Endothelial cell of umbilical vein (primary cell): ENCODE data around the gene PPP2R3B.

Experiments used
- POLR2AphosphoS5 ChIP-seq: IDR thresholded peaks from 2 replicates; pipeline ENCODE4 v1.6.1; 2012; ENCODE audit warnings: low read depth, mild to moderate bottlenecking, control low read depth, low read length, moderate library complexity; ENCODE audit not compliant: insufficient read depth
- TF ChIP-seq, protein P1 (sequence below), 2 donors: IDR thresholded peaks; 1 replicate in 1 of 2; 2 replicates in 1 of 2; pipeline ENCODE4 v1.5.1; 2011; ENCODE audit warnings: low read length in 2 of 2, mild to moderate bottlenecking in 2 of 2, moderate library complexity in 2 of 2, control low read depth in 1 of 2, inconsistent platforms in 1 of 2, low read depth in 1 of 2; ENCODE audit not compliant: insufficient read depth in 1 of 2; ENCODE audit errors: extremely low read depth in 1 of 2

GRCh38 chrX:349196-349595 is 37.5 kb downstream of the PPP2R3B start:
- TF ChIP-seq, protein P1, sequence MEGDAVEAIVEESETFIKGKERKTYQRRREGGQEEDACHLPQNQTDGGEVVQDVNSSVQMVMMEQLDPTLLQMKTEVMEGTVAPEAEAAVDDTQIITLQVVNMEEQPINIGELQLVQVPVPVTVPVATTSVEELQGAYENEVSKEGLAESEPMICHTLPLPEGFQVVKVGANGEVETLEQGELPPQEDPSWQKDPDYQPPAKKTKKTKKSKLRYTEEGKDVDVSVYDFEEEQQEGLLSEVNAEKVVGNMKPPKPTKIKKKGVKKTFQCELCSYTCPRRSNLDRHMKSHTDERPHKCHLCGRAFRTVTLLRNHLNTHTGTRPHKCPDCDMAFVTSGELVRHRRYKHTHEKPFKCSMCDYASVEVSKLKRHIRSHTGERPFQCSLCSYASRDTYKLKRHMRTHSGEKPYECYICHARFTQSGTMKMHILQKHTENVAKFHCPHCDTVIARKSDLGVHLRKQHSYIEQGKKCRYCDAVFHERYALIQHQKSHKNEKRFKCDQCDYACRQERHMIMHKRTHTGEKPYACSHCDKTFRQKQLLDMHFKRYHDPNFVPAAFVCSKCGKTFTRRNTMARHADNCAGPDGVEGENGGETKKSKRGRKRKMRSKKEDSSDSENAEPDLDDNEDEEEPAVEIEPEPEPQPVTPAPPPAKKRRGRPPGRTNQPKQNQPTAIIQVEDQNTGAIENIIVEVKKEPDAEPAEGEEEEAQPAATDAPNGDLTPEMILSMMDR (IDR thresholded peaks at IDR 0.05; ENCODE audit: extremely low read depth in 1 of 2, insufficient read depth in 1 of 2, low read depth in 1 of 2, low read length in 2 of 2), result no peak
- TF ChIP-seq POLR2AphosphoS5, result no peak
